Caco-2 (cell line): Measurements from ENCODE around the gene RTBDN. TPM values are rescaled to one million over a fixed set of nuclear protein-coding genes. Genes with fewer than 3 reads are reported as not detected.
"Not testable (repeated sequence)": the region's sequence is repeated elsewhere in the genome, so short reads cannot be mapped to it uniquely, and the experiment has no call there.

Source experiments
- BruUV-seq: library from RNA; stranded (reverse); fragments of 400-500 nt; replicated peaks from 2 replicates; lab custom pipeline; 2021; lab: Mats Ljungman, UMichigan
- CTCF ChIA-PET: fragments of 300-600 bp; sonication (Branson Sonifier 250); formaldehyde crosslinking; loops from one replicate; lab custom pipeline; 2022; ENCODE audit warnings: antibody characterized with exemption; lab: Charles Lee
- POLR2A ChIA-PET: fragments of 300-600 bp; sonication (Branson Sonifier 250); formaldehyde crosslinking; loops from one replicate; lab custom pipeline; 2022; ENCODE audit warnings: antibody characterized with exemption; lab: Charles Lee
- DNase-seq, 2 experiments: peaks; one replicate each; pipeline versions ENCODE4 v3.0.0 to v3.0.0-alpha.2; 2020 to 2022
- H3K27me3 ChIP-seq: replicated peaks from 2 replicates; pipeline ENCODE4 v1.6.0; 2011; ENCODE audit warnings: low read length; ENCODE audit not compliant: control insufficient read depth, insufficient read depth
- H3K36me3 ChIP-seq: 2 replicates; pipeline ENCODE4 v1.5.1; 2011; ENCODE audit warnings: low read length; ENCODE audit not compliant: control insufficient read depth, insufficient read depth
- H3K4me1 ChIP-seq: fragments of 250-450 bp; sonication (Bioruptor Pico); 2 replicates; pipeline ENCODE4 v1.5.1; 2020; ENCODE audit warnings: mild to moderate bottlenecking
- H3K4me3 ChIP-seq: 2 replicates; pipeline ENCODE4 v1.5.1; 2011; ENCODE audit warnings: low read depth, mild to moderate bottlenecking, control low read depth, low read length
- H3K9me3 ChIP-seq: fragments of 250-450 bp; sonication (Bioruptor Pico); 2 replicates; pipeline ENCODE4 v1.5.1; 2020; ENCODE audit warnings: mild to moderate bottlenecking, moderate library complexity
- H3K27ac Mint-ChIP-seq: one replicate; pipeline ENCODE4 v1.8.0; 2022; ENCODE audit warnings: mixed read lengths; ENCODE audit not compliant: unreplicated experiment
- H3K27me3 Mint-ChIP-seq: one replicate; pipeline ENCODE4 v1.8.0; 2022; ENCODE audit warnings: mixed read lengths; ENCODE audit not compliant: insufficient read depth, unreplicated experiment
- H3K36me3 Mint-ChIP-seq: one replicate; pipeline ENCODE4 v1.8.0; 2022; ENCODE audit warnings: mild to moderate bottlenecking, mixed read lengths; ENCODE audit not compliant: insufficient read depth, unreplicated experiment
- H3K4me1 Mint-ChIP-seq: one replicate; pipeline ENCODE4 v1.8.0; 2022; ENCODE audit warnings: low read depth, mixed read lengths; ENCODE audit not compliant: unreplicated experiment
- H3K4me3 Mint-ChIP-seq: one replicate; pipeline ENCODE4 v1.8.0; 2022; ENCODE audit warnings: mild to moderate bottlenecking, moderate library complexity, mixed read lengths; ENCODE audit not compliant: unreplicated experiment
- H3K9me3 Mint-ChIP-seq: one replicate; pipeline ENCODE4 v1.8.0; 2022; ENCODE audit warnings: mixed read lengths; ENCODE audit not compliant: unreplicated experiment
- CTCF ChIP-seq, 2 experiments: fragments of 200-600 bp in 1 of 2; IDR thresholded peaks; 1 replicate in 1 of 2; 2 replicates in 1 of 2; pipeline versions ENCODE4 v1.5.1 to v1.8.0; 2011 to 2022; ENCODE audit warnings: antibody characterized with exemption in 1 of 2, control low read depth in 1 of 2, inconsistent platforms in 1 of 2, low read depth in 1 of 2, low read length in 1 of 2, mild to moderate bottlenecking in 1 of 2, moderate library complexity in 1 of 2; ENCODE audit not compliant: insufficient read depth in 1 of 2, severe bottlenecking in 1 of 2, unreplicated experiment in 1 of 2
- intact Hi-C: fragments of 100-400 bp; cut with micrococcal nuclease; formaldehyde crosslinking; loops from one replicate; pipeline ENCODE4 v1.10.0; 2022; ENCODE audit not compliant: unreplicated experiment
- total RNA-seq: library from RNA; stranded (reverse); gene quantifications from 2 replicates; pipeline ENCODE4 v1.2.3, GENCODE V29; 2022

The RTBDN gene
- total RNA-seq, 1 experiment from 2014 or later, result not detected

GRCh38 chr19:12828494-12828893, 5.9 kb downstream of the RTBDN start:
- peaks cover 7% of the 10 kb centered on the region for H3K4me1 ChIP-seq
- no peak overlapping the region for H3K27ac Mint-ChIP-seq
- H3K27me3 ChIP-seq, result no peaks in the 10 kb centered on the region
- no peak for TF ChIP-seq CTCF (IDR thresholded peaks at IDR 0.05; ENCODE audit: insufficient read depth in 1 of 2, low read depth in 1 of 2, low read length in 1 of 2, severe bottlenecking in 1 of 2, unreplicated experiment in 1 of 2)
- peak overlapping the region; percentile 16; the same call in 1 of the 2 replicates for H3K4me3 ChIP-seq
- H3K27me3 Mint-ChIP-seq, result peaks cover 6% of the 10 kb centered on the region
- no peaks in the 10 kb centered on the region for H3K9me3 Mint-ChIP-seq
- peak in 1 of 2 experiments; percentile 52 for DNase-seq
- H3K36me3 ChIP-seq, result no peaks in the 10 kb centered on the region
- intact Hi-C loops, result no loop called here
- POLR2A ChIA-PET, result interaction anchor here (0.6 kb wide), 2 partner anchors 22 to 53 kb away, joined by 3 to 4 read pairs; partner anchors contain the start of gene RNASEH2A
- no peak overlapping the region for H3K4me3 Mint-ChIP-seq
- no TSS peak for BruUV-seq
- H3K9me3 ChIP-seq, result no peaks in the 10 kb centered on the region
- peaks cover 5% of the 10 kb centered on the region for H3K36me3 Mint-ChIP-seq
- H3K4me1 Mint-ChIP-seq, result peaks cover 5% of the 10 kb centered on the region
- CTCF ChIA-PET, result interaction anchor here (0.6 kb wide), 1 partner anchor 9 kb away, joined by 3 read pairs; no protein-coding TSS in a partner anchor

- intact Hi-C loops, result no loop called here
- no peaks in the 10 kb centered on the region for H3K9me3 ChIP-seq
- DNase-seq, result peak in 1 of 2 experiments; percentile 55
- H3K4me1 Mint-ChIP-seq, result no peaks in the 10 kb centered on the region
- no peaks in the 10 kb centered on the region for H3K36me3 ChIP-seq
- no peaks in the 10 kb centered on the region for H3K27me3 Mint-ChIP-seq
- no peak overlapping the region for H3K4me3 ChIP-seq
- H3K4me3 Mint-ChIP-seq, result peak overlapping the region; percentile 66
- H3K27ac Mint-ChIP-seq, result no peak overlapping the region
- TF ChIP-seq CTCF (IDR thresholded peaks at IDR 0.05; ENCODE audit: insufficient read depth in 1 of 2, low read depth in 1 of 2, low read length in 1 of 2, severe bottlenecking in 1 of 2, unreplicated experiment in 1 of 2), result peak; percentile 17 to 30
- CTCF ChIA-PET, result no interaction called here
- H3K4me1 ChIP-seq, result peaks cover 3% of the 10 kb centered on the region; the same call in 1 of the 2 replicates
- POLR2A ChIA-PET, result no interaction called here
- no peaks in the 10 kb centered on the region for H3K36me3 Mint-ChIP-seq
- no TSS peak for BruUV-seq
- no peaks in the 10 kb centered on the region for H3K9me3 Mint-ChIP-seq
- H3K27me3 ChIP-seq, result no peaks in the 10 kb centered on the region
Observed at GRCh38 chr19:12825254-12826131, 8.9 kb downstream of the RTBDN start.

- no TSS peak for BruUV-seq
- ChIA-PET CTCF (no interaction called here), POLR2A (interaction anchor here (0.7 kb wide), 1 partner anchor 49 kb away, joined by 4 read pairs; no protein-coding TSS in a partner anchor)
- no peak overlapping the region for H3K4me3 ChIP-seq
- no peak overlapping the region for H3K4me3 Mint-ChIP-seq
- intact Hi-C loops, result no loop called here
- no peaks in the 10 kb centered on the region for H3K27me3 Mint-ChIP-seq
- no peaks in the 10 kb centered on the region for H3K27me3 ChIP-seq
- H3K27ac Mint-ChIP-seq, result no peak overlapping the region
- H3K36me3 ChIP-seq, result no peaks in the 10 kb centered on the region
- no peaks in the 10 kb centered on the region for H3K36me3 Mint-ChIP-seq
- H3K4me1 Mint-ChIP-seq, result no peaks in the 10 kb centered on the region
- TF ChIP-seq CTCF (IDR thresholded peaks at IDR 0.05; ENCODE audit: insufficient read depth in 1 of 2, low read depth in 1 of 2, low read length in 1 of 2, severe bottlenecking in 1 of 2, unreplicated experiment in 1 of 2), result no peak
- no peaks in the 10 kb centered on the region for H3K4me1 ChIP-seq
- no peaks in the 10 kb centered on the region for H3K9me3 Mint-ChIP-seq
- no peak for DNase-seq
- H3K9me3 ChIP-seq, result no peaks in the 10 kb centered on the region
Observed at GRCh38 chr19:12821761-12822160, 12.6 kb downstream of the RTBDN start.

GRCh38 chr19:12817810-12818209, 16.6 kb downstream of the RTBDN start:
- H3K4me3 ChIP-seq, H3K27ac Mint-ChIP-seq, H3K4me1 Mint-ChIP-seq, DNase-seq, H3K27me3 ChIP-seq, H3K27me3 Mint-ChIP-seq, H3K36me3 ChIP-seq, POLR2A ChIA-PET, H3K4me1 ChIP-seq, H3K36me3 Mint-ChIP-seq, BruUV-seq, H3K9me3 Mint-ChIP-seq, H3K9me3 ChIP-seq, intact Hi-C loops, H3K4me3 Mint-ChIP-seq, CTCF ChIA-PET: not testable (repeated sequence)
